Caco-2 (cell line): ENCODE data around the gene ANKMY1. TPM values are rescaled to one million over a fixed set of nuclear protein-coding genes. Genes with fewer than 3 reads are reported as not detected.

Experiments used
- BruUV-seq: library from RNA; stranded (reverse); fragments of 400-500 nt; replicated peaks from 2 replicates; lab custom pipeline; 2021; lab: Mats Ljungman, UMichigan
- CTCF ChIA-PET: fragments of 300-600 bp; sonication (Branson Sonifier 250); formaldehyde crosslinking; loops from one replicate; lab custom pipeline; 2022; ENCODE audit warnings: antibody characterized with exemption; lab: Charles Lee
- POLR2A ChIA-PET: fragments of 300-600 bp; sonication (Branson Sonifier 250); formaldehyde crosslinking; loops from one replicate; lab custom pipeline; 2022; ENCODE audit warnings: antibody characterized with exemption; lab: Charles Lee
- DNase-seq, 2 experiments: peaks; one replicate each; pipeline versions ENCODE4 v3.0.0 to v3.0.0-alpha.2; 2020 to 2022
- H3K27me3 ChIP-seq: replicated peaks from 2 replicates; pipeline ENCODE4 v1.6.0; 2011; ENCODE audit warnings: low read length; ENCODE audit not compliant: control insufficient read depth, insufficient read depth
- H3K36me3 ChIP-seq: 2 replicates; pipeline ENCODE4 v1.5.1; 2011; ENCODE audit warnings: low read length; ENCODE audit not compliant: control insufficient read depth, insufficient read depth
- H3K4me1 ChIP-seq: fragments of 250-450 bp; sonication (Bioruptor Pico); 2 replicates; pipeline ENCODE4 v1.5.1; 2020; ENCODE audit warnings: mild to moderate bottlenecking
- H3K4me3 ChIP-seq: 2 replicates; pipeline ENCODE4 v1.5.1; 2011; ENCODE audit warnings: low read depth, mild to moderate bottlenecking, control low read depth, low read length
- H3K9me3 ChIP-seq: fragments of 250-450 bp; sonication (Bioruptor Pico); 2 replicates; pipeline ENCODE4 v1.5.1; 2020; ENCODE audit warnings: mild to moderate bottlenecking, moderate library complexity
- H3K27ac Mint-ChIP-seq: one replicate; pipeline ENCODE4 v1.8.0; 2022; ENCODE audit warnings: mixed read lengths; ENCODE audit not compliant: unreplicated experiment
- H3K27me3 Mint-ChIP-seq: one replicate; pipeline ENCODE4 v1.8.0; 2022; ENCODE audit warnings: mixed read lengths; ENCODE audit not compliant: insufficient read depth, unreplicated experiment
- H3K36me3 Mint-ChIP-seq: one replicate; pipeline ENCODE4 v1.8.0; 2022; ENCODE audit warnings: mild to moderate bottlenecking, mixed read lengths; ENCODE audit not compliant: insufficient read depth, unreplicated experiment
- H3K4me1 Mint-ChIP-seq: one replicate; pipeline ENCODE4 v1.8.0; 2022; ENCODE audit warnings: low read depth, mixed read lengths; ENCODE audit not compliant: unreplicated experiment
- H3K4me3 Mint-ChIP-seq: one replicate; pipeline ENCODE4 v1.8.0; 2022; ENCODE audit warnings: mild to moderate bottlenecking, moderate library complexity, mixed read lengths; ENCODE audit not compliant: unreplicated experiment
- H3K9me3 Mint-ChIP-seq: one replicate; pipeline ENCODE4 v1.8.0; 2022; ENCODE audit warnings: mixed read lengths; ENCODE audit not compliant: unreplicated experiment
- CTCF ChIP-seq, 2 experiments: fragments of 200-600 bp in 1 of 2; IDR thresholded peaks; 1 replicate in 1 of 2; 2 replicates in 1 of 2; pipeline versions ENCODE4 v1.5.1 to v1.8.0; 2011 to 2022; ENCODE audit warnings: antibody characterized with exemption in 1 of 2, control low read depth in 1 of 2, inconsistent platforms in 1 of 2, low read depth in 1 of 2, low read length in 1 of 2, mild to moderate bottlenecking in 1 of 2, moderate library complexity in 1 of 2; ENCODE audit not compliant: insufficient read depth in 1 of 2, severe bottlenecking in 1 of 2, unreplicated experiment in 1 of 2
- intact Hi-C: fragments of 100-400 bp; cut with micrococcal nuclease; formaldehyde crosslinking; loops from one replicate; pipeline ENCODE4 v1.10.0; 2022; ENCODE audit not compliant: unreplicated experiment
- total RNA-seq: library from RNA; stranded (reverse); gene quantifications from 2 replicates; pipeline ENCODE4 v1.2.3, GENCODE V29; 2022

ANKMY1 gene
- total RNA-seq, 1 experiment from 2014 or later: 12.2 TPM

DNA sequence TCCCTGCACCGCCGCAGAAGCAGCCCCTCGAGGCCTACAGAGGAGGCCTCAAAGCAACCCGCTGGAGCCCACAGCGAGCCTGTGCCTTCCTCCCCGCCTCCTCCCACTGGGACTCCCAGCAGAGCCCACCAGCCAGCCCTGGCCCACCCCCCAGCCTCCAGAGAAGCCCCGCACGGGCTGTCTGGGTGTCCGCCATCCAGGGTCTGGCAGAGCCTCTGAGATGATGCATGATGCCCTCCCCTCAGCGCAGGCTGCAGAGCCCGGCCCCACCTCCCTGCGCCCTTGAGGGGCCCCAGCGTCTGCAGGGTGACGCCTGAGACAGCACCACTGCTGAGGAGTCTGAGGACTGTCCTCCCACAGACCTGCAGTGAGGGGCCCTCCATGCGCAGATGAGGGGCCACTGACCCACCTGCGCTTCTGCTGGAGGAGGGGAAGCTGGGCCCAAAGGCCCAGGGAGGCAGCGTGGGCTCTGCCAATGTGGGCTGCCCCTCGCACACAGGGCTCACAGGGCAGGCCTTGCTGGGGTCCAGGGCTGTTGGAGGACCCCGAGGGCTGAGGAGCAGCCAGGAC lies 91.1 kb downstream of the ANKMY1 start:
- no peak for TF ChIP-seq CTCF (IDR thresholded peaks at IDR 0.05; ENCODE audit: insufficient read depth in 1 of 2, low read depth in 1 of 2, low read length in 1 of 2, severe bottlenecking in 1 of 2, unreplicated experiment in 1 of 2)
- H3K4me1 ChIP-seq: no peaks in the 10 kb centered on the region
- no TSS peak for BruUV-seq
- peak in 1 of 2 experiments; percentile 22 for DNase-seq
- ChIA-PET POLR2A (no interaction called here), CTCF (no interaction called here)
- no peaks in the 10 kb centered on the region for H3K9me3 ChIP-seq
- no peaks in the 10 kb centered on the region for H3K27me3 ChIP-seq
- no peaks in the 10 kb centered on the region for H3K9me3 Mint-ChIP-seq
- peaks cover 7% of the 10 kb centered on the region for H3K36me3 Mint-ChIP-seq
- no peaks in the 10 kb centered on the region; the same call in none of the 2 replicates for H3K36me3 ChIP-seq
- no peaks in the 10 kb centered on the region for H3K4me1 Mint-ChIP-seq
- intact Hi-C loops: no loop called here
- H3K27me3 Mint-ChIP-seq: no peaks in the 10 kb centered on the region
- H3K4me3 ChIP-seq: no peak overlapping the region
- no peak overlapping the region for H3K4me3 Mint-ChIP-seq
- H3K27ac Mint-ChIP-seq: no peak overlapping the region

- intact Hi-C loops: no loop called here
- no peak for DNase-seq
- H3K4me1 ChIP-seq: no peaks in the 10 kb centered on the region
- no peaks in the 10 kb centered on the region; the same call in none of the 2 replicates for H3K36me3 ChIP-seq
- Mint-ChIP-seq H3K27ac (no peak overlapping the region), H3K4me3 (no peak overlapping the region), H3K9me3 (no peaks in the 10 kb centered on the region), H3K27me3 (no peaks in the 10 kb centered on the region), H3K4me1 (no peaks in the 10 kb centered on the region), H3K36me3 (peaks cover 7% of the 10 kb centered on the region)
- no peaks in the 10 kb centered on the region for H3K27me3 ChIP-seq
- POLR2A ChIA-PET: no interaction called here
- no peaks in the 10 kb centered on the region for H3K9me3 ChIP-seq
- CTCF ChIA-PET: no interaction called here
- TF ChIP-seq CTCF (IDR thresholded peaks at IDR 0.05; ENCODE audit: insufficient read depth in 1 of 2, low read depth in 1 of 2, low read length in 1 of 2, severe bottlenecking in 1 of 2, unreplicated experiment in 1 of 2): no peak
- no peak overlapping the region for H3K4me3 ChIP-seq
- no TSS peak for BruUV-seq
Observed at GRCh38 chr2:240465765-240466578, 91.8 kb downstream of the ANKMY1 start.

DNA sequence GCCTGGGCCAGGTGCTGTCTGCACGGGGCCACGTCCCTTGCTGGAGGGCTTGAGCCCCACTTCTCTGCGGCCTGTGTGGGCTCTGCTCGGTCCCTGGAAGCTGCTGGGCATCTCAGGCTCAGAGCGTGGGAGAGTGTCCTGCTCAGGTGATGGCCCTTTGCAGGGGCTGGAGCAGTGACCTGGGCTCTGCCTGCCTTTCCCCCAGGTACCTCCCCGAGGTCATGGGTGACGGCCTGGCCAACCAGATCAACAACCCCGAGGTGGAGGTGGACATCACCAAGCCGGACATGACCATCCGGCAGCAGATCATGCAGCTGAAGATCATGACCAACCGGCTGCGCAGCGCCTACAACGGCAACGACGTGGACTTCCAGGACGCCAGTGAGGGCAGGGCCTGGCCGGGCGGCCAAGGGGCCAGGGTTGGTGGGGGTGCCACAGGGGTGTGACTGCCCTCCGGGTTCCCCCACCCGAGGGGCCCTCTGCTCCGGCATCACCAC lies 92.5 kb downstream of the ANKMY1 start:
- CTCF ChIA-PET: no interaction called here
- no peaks in the 10 kb centered on the region for H3K9me3 ChIP-seq
- TF ChIP-seq CTCF (IDR thresholded peaks at IDR 0.05; ENCODE audit: insufficient read depth in 1 of 2, low read depth in 1 of 2, low read length in 1 of 2, severe bottlenecking in 1 of 2, unreplicated experiment in 1 of 2): no peak
- no TSS peak for BruUV-seq
- H3K36me3 ChIP-seq: no peaks in the 10 kb centered on the region; the same call in none of the 2 replicates
- peak in 1 of 2 experiments; percentile 21 for DNase-seq
- H3K4me3 Mint-ChIP-seq: no peak overlapping the region
- H3K4me1 ChIP-seq: no peaks in the 10 kb centered on the region
- no peak overlapping the region for H3K27ac Mint-ChIP-seq
- intact Hi-C loops: no loop called here
- no peak overlapping the region for H3K4me3 ChIP-seq
- POLR2A ChIA-PET: no interaction called here
- H3K27me3 ChIP-seq: no peaks in the 10 kb centered on the region
- no peaks in the 10 kb centered on the region for H3K27me3 Mint-ChIP-seq
- peaks cover 11% of the 10 kb centered on the region for H3K36me3 Mint-ChIP-seq
- no peaks in the 10 kb centered on the region for H3K9me3 Mint-ChIP-seq
- H3K4me1 Mint-ChIP-seq: no peaks in the 10 kb centered on the region
